GM18498 (cell line): ENCODE data around the gene MAPT.
"Not testable (repeated sequence)": the region's sequence is repeated elsewhere in the genome, so short reads cannot be mapped to it uniquely, and the experiment has no call there.

ENCODE experiments used
- ATAC-seq: cut with Tn5 transposase; IDR thresholded peaks from one replicate; pipeline ENCODE4 v1.9.1; 2021; ENCODE audit warnings: mild to moderate bottlenecking, moderate library complexity; ENCODE audit not compliant: unreplicated experiment

Gene MAPT

DNA sequence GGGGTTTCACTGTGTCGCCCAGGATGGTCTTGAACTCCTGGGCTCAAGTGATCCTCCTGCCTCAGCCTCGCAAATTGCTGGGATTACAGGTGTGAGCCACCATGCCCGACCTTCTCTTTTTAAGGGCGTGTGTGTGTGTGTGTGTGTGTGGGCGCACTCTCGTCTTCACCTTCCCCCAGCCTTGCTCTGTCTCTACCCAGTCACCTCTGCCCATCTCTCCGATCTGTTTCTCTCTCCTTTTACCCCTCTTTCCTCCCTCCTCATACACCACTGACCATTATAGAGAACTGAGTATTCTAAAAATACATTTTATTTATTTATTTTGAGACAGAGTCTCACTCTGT, 108.6 kb downstream of the MAPT start:
- no peak for ATAC-seq

DNA sequence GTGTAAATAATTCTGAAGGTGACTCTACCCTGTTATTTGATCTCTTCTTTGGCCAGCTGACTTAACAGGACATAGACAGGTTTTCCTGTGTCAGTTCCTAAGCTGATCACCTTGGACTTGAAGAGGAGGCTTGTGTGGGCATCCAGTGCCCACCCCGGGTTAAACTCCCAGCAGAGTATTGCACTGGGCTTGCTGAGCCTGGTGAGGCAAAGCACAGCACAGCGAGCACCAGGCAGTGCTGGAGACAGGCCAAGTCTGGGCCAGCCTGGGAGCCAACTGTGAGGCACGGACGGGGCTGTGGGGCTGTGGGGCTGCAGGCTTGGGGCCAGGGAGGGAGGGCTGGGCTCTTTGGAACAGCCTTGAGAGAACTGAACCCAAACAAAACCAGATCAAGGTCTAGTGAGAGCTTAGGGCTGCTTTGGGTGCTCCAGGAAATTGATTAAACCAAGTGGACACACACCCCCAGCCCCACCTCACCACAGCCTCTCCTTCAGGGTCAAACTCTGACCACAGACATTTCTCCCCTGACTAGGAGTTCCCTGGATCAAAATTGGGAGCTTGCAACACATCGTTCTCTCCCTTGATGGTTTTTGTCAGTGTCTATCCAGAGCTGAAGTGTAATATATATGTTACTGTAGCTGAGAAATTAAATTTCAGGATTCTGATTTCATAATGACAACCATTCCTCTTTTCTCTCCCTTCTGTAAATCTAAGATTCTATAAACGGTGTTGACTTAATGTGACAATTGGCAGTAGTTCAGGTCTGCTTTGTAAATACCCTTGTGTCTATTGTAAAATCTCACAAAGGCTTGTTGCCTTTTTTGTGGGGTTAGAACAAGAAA, 109.8 kb downstream of the MAPT start:
- ATAC-seq = no peak

DNA sequence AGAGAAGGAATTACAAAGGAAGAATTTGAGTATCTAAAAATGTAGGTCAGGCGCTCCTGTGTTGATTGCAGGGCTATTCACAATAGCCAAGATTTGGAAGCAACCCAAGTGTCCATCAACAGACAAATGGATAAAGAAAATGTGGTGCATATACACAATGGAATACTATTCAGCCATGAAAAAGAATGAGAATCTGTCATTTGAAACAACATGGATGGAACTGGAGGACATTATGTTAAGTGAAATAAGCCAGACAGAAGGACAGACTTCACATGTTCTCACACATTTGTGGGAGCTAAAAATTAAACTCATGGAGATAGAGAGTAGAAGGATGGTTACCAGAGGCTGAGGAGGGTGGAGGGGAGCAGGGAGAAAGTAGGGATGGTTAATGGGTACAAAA, 111.7 kb downstream of the MAPT start:
- not testable (repeated sequence) for ATAC-seq

GRCh38 chr17:46007461-46007965, 113.2 kb downstream of the MAPT start:
- no peak for ATAC-seq

- no peak for ATAC-seq
These were observed 114.2 kb downstream of the MAPT start for GRCh38 chr17:46008591-46008990.

- ATAC-seq = no peak
These were observed 115.6 kb downstream of the MAPT start for GRCh38 chr17:46009681-46010596.

GRCh38 chr17:46010597-46011186, 116.3 kb downstream of the MAPT start:
- ATAC-seq = no peak

GRCh38 chr17:46011711-46012505, 117.6 kb downstream of the MAPT start:
- no peak for ATAC-seq

GRCh38 chr17:46012506-46013079, 118.2 kb downstream of the MAPT start:
- ATAC-seq = no peak

GRCh38 chr17:46013127-46013501, 118.8 kb downstream of the MAPT start:
- ATAC-seq = no peak

- ATAC-seq = no peak
These were observed 119.3 kb downstream of the MAPT start for GRCh38 chr17:46013502-46014165.

DNA sequence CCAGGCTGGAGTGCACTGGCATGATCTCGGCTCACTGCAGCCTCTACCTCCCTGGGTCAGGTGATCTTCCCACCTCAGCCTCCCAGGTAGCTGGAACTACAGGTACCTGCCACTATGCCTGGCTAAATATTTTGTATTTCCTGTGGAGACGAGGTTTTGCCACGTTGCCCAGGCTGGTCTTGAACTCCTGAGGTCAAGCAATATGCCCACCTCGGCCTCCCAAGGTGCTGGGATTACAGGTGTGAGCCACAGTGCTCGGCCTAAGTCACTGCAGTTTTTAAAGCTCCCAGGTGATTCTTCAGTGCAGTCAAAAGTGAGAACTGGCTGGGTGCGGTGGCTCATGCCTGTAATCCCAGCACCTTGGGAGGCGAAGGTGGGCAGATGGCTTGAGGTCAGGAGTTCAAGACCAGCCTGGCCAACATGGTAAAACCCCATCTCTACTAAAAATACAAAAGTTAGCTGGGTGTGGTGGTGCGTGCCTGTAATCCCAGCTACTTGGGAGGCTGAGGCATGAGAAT, 125.1 kb downstream of the MAPT start:
- not testable (repeated sequence) for ATAC-seq

- ATAC-seq = peak; percentile 87
These were observed 125.8 kb downstream of the MAPT start for GRCh38 chr17:46020023-46020761.

GRCh38 chr17:46020998-46021397, 126.6 kb downstream of the MAPT start:
- ATAC-seq = no peak

- ATAC-seq = not testable (repeated sequence)
These were observed 129.0 kb downstream of the MAPT start for GRCh38 chr17:46023366-46023765.

DNA sequence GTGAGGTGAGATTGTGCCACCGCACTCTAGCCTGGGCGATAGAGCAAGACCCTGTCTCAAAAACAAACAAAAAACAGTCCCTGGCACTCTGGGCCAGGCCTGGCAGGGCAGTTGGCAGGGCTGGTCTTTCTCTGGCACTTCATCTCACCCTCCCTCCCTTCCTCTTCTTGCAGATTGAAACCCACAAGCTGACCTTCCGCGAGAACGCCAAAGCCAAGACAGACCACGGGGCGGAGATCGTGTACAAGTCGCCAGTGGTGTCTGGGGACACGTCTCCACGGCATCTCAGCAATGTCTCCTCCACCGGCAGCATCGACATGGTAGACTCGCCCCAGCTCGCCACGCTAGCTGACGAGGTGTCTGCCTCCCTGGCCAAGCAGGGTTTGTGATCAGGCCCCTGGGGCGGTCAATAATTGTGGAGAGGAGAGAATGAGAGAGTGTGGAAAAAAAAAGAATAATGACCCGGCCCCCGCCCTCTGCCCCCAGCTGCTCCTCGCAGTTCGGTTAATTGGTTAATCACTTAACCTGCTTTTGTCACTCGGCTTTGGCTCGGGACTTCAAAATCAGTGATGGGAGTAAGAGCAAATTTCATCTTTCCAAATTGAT, 129.5 kb downstream of the MAPT start:
- no peak for ATAC-seq

DNA sequence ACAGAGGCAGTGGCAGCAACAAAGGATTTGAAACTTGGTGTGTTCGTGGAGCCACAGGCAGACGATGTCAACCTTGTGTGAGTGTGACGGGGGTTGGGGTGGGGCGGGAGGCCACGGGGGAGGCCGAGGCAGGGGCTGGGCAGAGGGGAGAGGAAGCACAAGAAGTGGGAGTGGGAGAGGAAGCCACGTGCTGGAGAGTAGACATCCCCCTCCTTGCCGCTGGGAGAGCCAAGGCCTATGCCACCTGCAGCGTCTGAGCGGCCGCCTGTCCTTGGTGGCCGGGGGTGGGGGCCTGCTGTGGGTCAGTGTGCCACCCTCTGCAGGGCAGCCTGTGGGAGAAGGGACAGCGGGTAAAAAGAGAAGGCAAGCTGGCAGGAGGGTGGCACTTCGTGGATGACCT, 130.2 kb downstream of the MAPT start:
- no peak for ATAC-seq

GRCh38 chr17:46025060-46025459, 130.7 kb downstream of the MAPT start:
- no peak for ATAC-seq
